ENCODE results near the gene ARHGAP28.

ARHGAP28 gene

DNA sequence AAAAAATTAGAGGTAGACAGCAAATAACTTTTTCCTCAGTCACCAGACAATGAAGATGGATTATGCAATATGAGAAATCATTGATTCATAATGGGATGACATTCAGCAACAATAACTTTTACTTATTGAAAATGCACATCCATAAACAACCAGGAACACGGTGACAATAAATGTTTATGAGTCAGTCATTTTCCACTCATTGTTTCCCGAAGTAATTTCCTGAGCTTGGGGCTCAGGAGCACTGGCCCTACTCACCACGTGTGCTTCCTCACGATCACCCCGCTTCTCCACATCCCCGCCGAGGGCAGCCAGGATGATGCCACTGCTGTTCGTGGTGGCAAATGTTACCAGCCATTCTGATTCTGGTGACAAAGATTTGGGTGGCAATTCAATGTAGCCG is 231.8 kb downstream of the ARHGAP28 start:
- no peak for DNase-seq (ENCODE audit: low read depth)

DNA sequence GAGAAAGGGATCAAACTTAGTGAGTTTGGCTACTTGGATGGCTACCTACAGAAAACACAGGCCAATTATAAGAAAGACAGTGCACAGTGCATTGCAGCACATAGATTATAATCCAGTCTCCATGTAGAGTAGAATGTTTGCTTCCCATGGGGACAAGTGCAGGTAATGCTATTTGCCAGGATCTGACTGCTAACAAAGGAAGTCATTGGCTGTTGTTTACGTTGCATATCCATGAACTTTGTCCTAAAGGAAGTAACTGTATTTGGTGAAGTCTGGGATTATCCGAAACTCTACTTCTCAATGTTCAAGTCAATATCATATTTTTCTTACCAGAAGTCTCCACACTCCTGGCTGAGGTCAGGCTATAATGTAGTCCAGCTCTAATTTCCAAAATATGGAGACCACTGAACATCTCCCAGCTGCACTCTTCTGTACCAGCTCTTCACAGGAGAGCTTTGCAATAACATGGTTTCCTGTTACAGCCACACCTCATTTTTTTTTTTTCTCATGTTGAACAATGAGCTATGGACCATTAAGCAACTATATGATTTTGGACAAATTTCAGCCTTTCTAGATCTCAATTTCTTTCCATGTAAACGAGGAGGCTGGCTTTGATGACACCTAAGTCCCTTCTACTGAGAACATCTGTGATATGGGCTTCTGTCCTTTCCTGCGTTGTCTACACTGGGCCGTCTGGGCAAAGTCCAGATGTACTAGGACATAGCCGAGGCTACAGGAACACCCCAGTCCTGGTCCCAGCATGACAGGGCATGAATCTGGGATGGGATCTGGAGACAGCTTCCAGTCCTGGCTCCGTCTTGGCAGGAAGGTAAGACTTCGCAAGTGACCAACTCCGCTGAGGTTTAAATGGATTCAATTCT is 233.3 kb downstream of the ARHGAP28 start:
- no peak for DNase-seq (ENCODE audit: low read depth)

- no peak for DNase-seq (ENCODE audit: low read depth)
These were observed 234.1 kb downstream of the ARHGAP28 start for GRCh38 chr18:6963452-6964097.
